NB4 (cell line): Measurements from ENCODE around the gene LMTK3.

ENCODE experiments used
- MAX ChIP-seq: IDR thresholded peaks from 2 replicates; pipeline ENCODE4 v1.6.1; 2011; ENCODE audit warnings: low read depth, low read length
- MYC ChIP-seq: IDR thresholded peaks from 2 replicates; pipeline ENCODE4 v1.6.1; 2011; ENCODE audit warnings: low read depth, low read length
- POLR2A ChIP-seq: IDR thresholded peaks from 2 replicates; pipeline ENCODE4 v1.6.1; 2011; ENCODE audit warnings: mild to moderate bottlenecking; ENCODE audit not compliant: insufficient read length; ENCODE audit errors: extremely low read depth
- TF ChIP-seq, protein P1 (sequence below): IDR thresholded peaks from one replicate; pipeline ENCODE4 v1.5.1; 2012; ENCODE audit warnings: low read depth, low read length

DNA sequence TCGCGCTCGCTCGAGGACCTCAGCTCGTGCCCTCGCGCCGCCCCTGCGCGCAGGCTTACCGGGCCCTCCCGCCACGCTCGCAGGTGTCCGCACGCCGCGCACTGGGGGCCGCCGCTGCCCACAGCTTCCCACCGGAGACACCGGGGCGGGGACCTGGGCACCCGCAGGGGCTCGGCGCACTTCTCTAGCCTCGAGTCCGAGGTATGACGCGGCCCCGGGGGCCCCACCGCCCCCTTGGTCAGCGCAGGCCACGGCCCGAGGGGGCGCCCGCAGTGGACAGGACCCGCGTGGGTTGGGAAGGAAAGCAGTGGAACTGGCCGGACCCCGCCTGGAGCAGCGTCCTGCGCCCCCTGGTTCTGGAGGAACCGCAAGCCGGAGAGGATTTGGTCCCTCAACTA, 67.9 kb downstream of the LMTK3 start:
- TF ChIP-seq, protein P1, sequence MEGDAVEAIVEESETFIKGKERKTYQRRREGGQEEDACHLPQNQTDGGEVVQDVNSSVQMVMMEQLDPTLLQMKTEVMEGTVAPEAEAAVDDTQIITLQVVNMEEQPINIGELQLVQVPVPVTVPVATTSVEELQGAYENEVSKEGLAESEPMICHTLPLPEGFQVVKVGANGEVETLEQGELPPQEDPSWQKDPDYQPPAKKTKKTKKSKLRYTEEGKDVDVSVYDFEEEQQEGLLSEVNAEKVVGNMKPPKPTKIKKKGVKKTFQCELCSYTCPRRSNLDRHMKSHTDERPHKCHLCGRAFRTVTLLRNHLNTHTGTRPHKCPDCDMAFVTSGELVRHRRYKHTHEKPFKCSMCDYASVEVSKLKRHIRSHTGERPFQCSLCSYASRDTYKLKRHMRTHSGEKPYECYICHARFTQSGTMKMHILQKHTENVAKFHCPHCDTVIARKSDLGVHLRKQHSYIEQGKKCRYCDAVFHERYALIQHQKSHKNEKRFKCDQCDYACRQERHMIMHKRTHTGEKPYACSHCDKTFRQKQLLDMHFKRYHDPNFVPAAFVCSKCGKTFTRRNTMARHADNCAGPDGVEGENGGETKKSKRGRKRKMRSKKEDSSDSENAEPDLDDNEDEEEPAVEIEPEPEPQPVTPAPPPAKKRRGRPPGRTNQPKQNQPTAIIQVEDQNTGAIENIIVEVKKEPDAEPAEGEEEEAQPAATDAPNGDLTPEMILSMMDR: no peak
- TF ChIP-seq POLR2A: no peak
- no peak for TF ChIP-seq MYC
- TF ChIP-seq MAX: no peak
